Small intestine (tissue), 16 donors: ENCODE measurements around the gene MLKL. TPM values are rescaled to one million over a fixed set of nuclear protein-coding genes. Genes with fewer than 3 reads are reported as not detected.

Experiments
- DNase-seq, 2 donors: peaks; one replicate each; pipeline versions ENCODE4 v3.0.0 to v3.0.0-alpha.2; 2013
- FAIRE-seq: peaks from 2 replicates; lab custom pipeline; 2012; peaks lifted over from hg19 to GRCh38; lab: Jason Lieb, UNC
- H3K27ac ChIP-seq, 3 donors: one replicate each; pipeline ENCODE4 v1.5.1; 2013; ENCODE audit warnings: low read length in 2 of 3, mild to moderate bottlenecking in 2 of 3, control low read depth in 1 of 3, inconsistent platforms in 1 of 3, low read depth in 1 of 3, moderate library complexity in 1 of 3
- H3K27me3 ChIP-seq, 3 donors: one replicate each; pipeline ENCODE4 v1.6.1; 2013; ENCODE audit warnings: low read length in 3 of 3, inconsistent platforms in 1 of 3; ENCODE audit not compliant: control insufficient read depth in 3 of 3, insufficient read depth in 3 of 3
- H3K36me3 ChIP-seq, 3 donors: one replicate each; pipeline ENCODE4 v1.6.1; 2013; ENCODE audit warnings: low read length in 3 of 3, inconsistent platforms in 1 of 3, low read depth in 1 of 3, mild to moderate bottlenecking in 1 of 3, moderate library complexity in 1 of 3; ENCODE audit not compliant: control insufficient read depth in 3 of 3, insufficient read depth in 2 of 3
- H3K4me1 ChIP-seq, 3 donors: one replicate each; pipeline ENCODE4 v1.6.1; 2013; ENCODE audit warnings: low read length in 2 of 3, inconsistent platforms in 1 of 3, low read depth in 1 of 3, mild to moderate bottlenecking in 1 of 3, moderate library complexity in 1 of 3; ENCODE audit not compliant: control insufficient read depth in 3 of 3, insufficient read depth in 2 of 3
- H3K4me3 ChIP-seq, 3 donors: one replicate each; pipeline ENCODE4 v1.5.1; 2013; ENCODE audit warnings: low read length in 3 of 3, control low read depth in 1 of 3, inconsistent platforms in 1 of 3, low read depth in 1 of 3, mild to moderate bottlenecking in 1 of 3, moderate library complexity in 1 of 3
- H3K9me3 ChIP-seq, 2 donors: one replicate each; pipeline ENCODE4 v1.6.1; 2013; ENCODE audit warnings: low read depth in 1 of 2, low read length in 1 of 2; ENCODE audit not compliant: control insufficient read depth in 2 of 2, insufficient read depth in 1 of 2
- WGBS, 3 donors: extraction: QIAGEN DNeasy Blood & Tissue Kit; methylation state at CpG; one replicate each; pipeline ENCODE4 v1.1.7; 2013; 5-methylcytosine and 5-hydroxymethylcytosine counted together
- long read RNA-seq, 10 donors: transcript quantifications; one replicate each; lab custom pipeline, GENCODE V29; 2026
- polyA plus RNA-seq, 4 donors: library from polyadenylated mRNA; stranded (reverse) in 3 of 4; unstranded in 1 of 4; fragments of 200-250 nt in 3 of 4; fragments of 120-200 nt in 1 of 4; gene quantifications; one replicate each; pipeline versions ENCODE4 v1.2.1 to v1.2.3, GENCODE V29; 2013
- donor health status: healthy with polysubstance abuse.
- donor health status: control.
- donor health status: control.
- donor health status: Bipolar disorder and iron deficiency.
- donor health status: healthy.

MLKL gene
- 10 to 100 TPM in 2 of 4 donors, 1 to 10 TPM in 2; 6.5 to 18.9 (median 10.2) TPM for polyA plus RNA-seq
- long read RNA-seq, donor 1: 0 reads
- long read RNA-seq, donor 2, partial matches to known transcripts: 0 of 1 reads
- long read RNA-seq, donor 2, other reads (novel, unspliced or antisense): 0 of 1 reads
- long read RNA-seq, donor 3: 0 reads
- long read RNA-seq, donor 4: 0 reads
- long read RNA-seq, donor 5, partial matches to known transcripts: 0 of 1 reads
- long read RNA-seq, donor 5, other reads (novel, unspliced or antisense): 0 of 1 reads
- long read RNA-seq, donor 6, partial matches to known transcripts: 5 of 5 reads
- long read RNA-seq, donor 6, other reads (novel, unspliced or antisense): 0 of 5 reads
- long read RNA-seq, donor 7: 0 reads
- long read RNA-seq, donor 8: 0 reads
- long read RNA-seq, donor 9: 0 reads
- long read RNA-seq, donor 10, partial matches to known transcripts: 0 of 1 reads
- long read RNA-seq, donor 10, other reads (novel, unspliced or antisense): 0 of 1 reads

- DNase-seq (peak; percentile 71 to 76), FAIRE-seq (no peak)
- Histone ChIP-seq H3K9me3 (no peaks in the 10 kb centered on the region), H3K4me1 (peaks cover 0 to 6% (median 5%) of the 10 kb centered on the region in 3 donors), H3K27ac (peak within 1 kb of the TSS; percentile 25 to 94 (median 57)), H3K36me3 (no peaks in the 10 kb centered on the region), H3K27me3 (no peaks in the 10 kb centered on the region), H3K4me3 (peak within 1 kb of the TSS; percentile 68 to 74 (median 69))
- WGBS, 3 donors: 0 to 2% (median 0%) methylated on average over 34 to 35 of the region's 35 CpGs
These were observed at the start of gene MLKL for GRCh38 chr16:74700438-74701225. Gene MLKL (minus strand): TSS chr16:74700862. CDS start chr16:74695757, 5,105 bp downstream.

GRCh38 chr16:74749291-74750055 is 48.8 kb upstream of the MLKL start:
- H3K4me3 ChIP-seq: no peak overlapping the region
- no peaks in the 10 kb centered on the region for H3K27me3 ChIP-seq
- no peak overlapping the region for H3K27ac ChIP-seq
- no peak for FAIRE-seq
- no peaks in the 10 kb centered on the region for H3K9me3 ChIP-seq
- WGBS, 3 donors: 69 to 75% (median 73%) methylated on average over 19 to 20 of the region's 20 CpGs
- DNase-seq: no peak
- peaks cover 0 to 14% (median 0%) of the 10 kb centered on the region in 3 donors for H3K36me3 ChIP-seq
- peaks cover 0 to 14% (median 0%) of the 10 kb centered on the region in 3 donors for H3K4me1 ChIP-seq

- Histone ChIP-seq H3K27ac (no peak overlapping the region), H3K4me3 (no peak overlapping the region), H3K4me1 (peaks cover 0 to 18% (median 0%) of the 10 kb centered on the region in 3 donors), H3K27me3 (no peaks in the 10 kb centered on the region), H3K9me3 (no peaks in the 10 kb centered on the region), H3K36me3 (peaks cover 0 to 14% (median 0%) of the 10 kb centered on the region in 3 donors)
- 91 to 92% (median 92%) methylated on average over 18 to 19 of the region's 19 CpGs for whole genome bisulfite sequencing, 3 donors
- DNase-seq: no peak
- FAIRE-seq: no peak
These were observed 48.0 kb upstream of the MLKL start for GRCh38 chr16:74748616-74749026.

- Histone ChIP-seq H3K27me3 (no peaks in the 10 kb centered on the region), H3K4me3 (no peak overlapping the region), H3K4me1 (peaks cover 0 to 23% (median 0%) of the 10 kb centered on the region in 3 donors), H3K9me3 (no peaks in the 10 kb centered on the region), H3K27ac (no peak overlapping the region), H3K36me3 (peaks cover 0 to 14% (median 0%) of the 10 kb centered on the region in 3 donors)
- no peak for DNase-seq
- 84 to 89% (median 88%) methylated on average over 32 of the region's 32 CpGs for WGBS, 3 donors
- no peak for FAIRE-seq
These were observed 47.3 kb upstream of the MLKL start for GRCh38 chr16:74747716-74748615.

GRCh38 chr16:74745926-74746325 is 45.3 kb upstream of the MLKL start:
- FAIRE-seq (no peak), DNase-seq (peak; percentile 36 to 69)
- H3K4me1 ChIP-seq: peaks cover 2 to 36% (median 4%) of the 10 kb centered on the region in 3 donors
- no peaks in the 10 kb centered on the region for H3K27me3 ChIP-seq
- H3K27ac ChIP-seq: no peak overlapping the region
- no peak overlapping the region for H3K4me3 ChIP-seq
- peaks cover 0 to 11% (median 0%) of the 10 kb centered on the region in 3 donors for H3K36me3 ChIP-seq
- 59 to 88% (median 67%) methylated on average over 7 of the region's 7 CpGs for WGBS, 3 donors
- no peaks in the 10 kb centered on the region for H3K9me3 ChIP-seq

- H3K27ac ChIP-seq: peak overlapping the region in 1 of 3 donors; percentile 84
These were observed 44.5 kb upstream of the MLKL start for GRCh38 chr16:74745109-74745615.

GRCh38 chr16:74744566-74744965 is 43.9 kb upstream of the MLKL start:
- 85 to 93% (median 86%) methylated on average over 4 of the region's 4 CpGs for WGBS, 3 donors
- Histone ChIP-seq H3K9me3 (no peaks in the 10 kb centered on the region), H3K27ac (peak overlapping the region in 2 of 3 donors; percentile 84 to 93), H3K4me1 (peaks cover 4 to 36% (median 4%) of the 10 kb centered on the region in 3 donors), H3K27me3 (no peaks in the 10 kb centered on the region), H3K36me3 (peaks cover 0 to 19% (median 0%) of the 10 kb centered on the region in 3 donors), H3K4me3 (no peak overlapping the region)
- no peak for FAIRE-seq
- DNase-seq: no peak

More at GRCh38 chr16:74745109-74745615, 44.5 kb upstream of the MLKL start:
- Histone ChIP-seq H3K4me1 (peaks cover 4 to 36% (median 4%) of the 10 kb centered on the region in 3 donors), H3K36me3 (peaks cover 0 to 15% (median 0%) of the 10 kb centered on the region in 3 donors), H3K27me3 (no peaks in the 10 kb centered on the region), H3K9me3 (no peaks in the 10 kb centered on the region), H3K4me3 (no peak overlapping the region)
- no peak for DNase-seq
- WGBS, 3 donors: 87 to 89% (median 87%) methylated on average over 10 of the region's 10 CpGs
- FAIRE-seq: no peak
